ENCODE results near the gene DENND11. TPM values are rescaled to one million over a fixed set of nuclear protein-coding genes. Genes with fewer than 3 reads are reported as not detected.

DENND11 gene
- total RNA-seq, 1 donor from 2014 or later = 8.5 TPM

- Histone ChIP-seq H3K9me3 (replicated peaks) (no peaks in the 10 kb centered on the region), H3K4me1 (peaks cover 11% of the 10 kb centered on the region), H3K27me3 (ENCODE audit: low read depth) (no peaks in the 10 kb centered on the region), H3K4me3 (no peak overlapping the region), H3K27ac (replicated peaks) (no peak overlapping the region), H3K36me3 (peaks cover 61% of the 10 kb centered on the region)
- no peak for TF ChIP-seq CTCF (IDR thresholded peaks at IDR 0.05; ENCODE audit: borderline replicate concordance)
- DNase-seq = no peak
- intact Hi-C loops (cut with micrococcal nuclease) = no loop called here
These were observed 37.5 kb downstream of the DENND11 start for GRCh38 chr7:141664450-141664849.

GRCh38 chr7:141663081-141663849, 38.7 kb downstream of the DENND11 start:
- H3K27me3 ChIP-seq (ENCODE audit: low read depth) = no peaks in the 10 kb centered on the region
- no peak overlapping the region for H3K4me3 ChIP-seq
- peak overlapping the region; percentile 30 for H3K27ac ChIP-seq (replicated peaks)
- H3K9me3 ChIP-seq (replicated peaks) = no peaks in the 10 kb centered on the region
- peaks cover 11% of the 10 kb centered on the region for H3K4me1 ChIP-seq
- intact Hi-C loops (cut with micrococcal nuclease) = no loop called here
- TF ChIP-seq CTCF (IDR thresholded peaks at IDR 0.05; ENCODE audit: borderline replicate concordance) = no peak
- DNase-seq = no peak
- H3K36me3 ChIP-seq = peaks cover 68% of the 10 kb centered on the region

GRCh38 chr7:141660259-141660658, 41.7 kb downstream of the DENND11 start:
- intact Hi-C loops (cut with micrococcal nuclease) = no loop called here
- Histone ChIP-seq H3K4me3 (no peak overlapping the region), H3K27ac (replicated peaks) (peak overlapping the region; percentile 30), H3K4me1 (peaks cover 11% of the 10 kb centered on the region), H3K27me3 (ENCODE audit: low read depth) (no peaks in the 10 kb centered on the region), H3K36me3 (peaks cover 71% of the 10 kb centered on the region), H3K9me3 (replicated peaks) (no peaks in the 10 kb centered on the region)
- no peak for TF ChIP-seq CTCF (IDR thresholded peaks at IDR 0.05; ENCODE audit: borderline replicate concordance)
- no peak for DNase-seq

GRCh38 chr7:141659501-141659900, 42.5 kb downstream of the DENND11 start:
- TF ChIP-seq CTCF (IDR thresholded peaks at IDR 0.05; ENCODE audit: borderline replicate concordance) = no peak
- H3K9me3 ChIP-seq (replicated peaks) = no peaks in the 10 kb centered on the region
- no peaks in the 10 kb centered on the region for H3K27me3 ChIP-seq (ENCODE audit: low read depth)
- intact Hi-C loops (cut with micrococcal nuclease) = loop anchor here (10.0 kb wide), 1 partner anchor 75 kb away; the partner anchor contains the start of gene SSBP1
- no peak overlapping the region for H3K27ac ChIP-seq (replicated peaks)
- peaks cover 65% of the 10 kb centered on the region for H3K36me3 ChIP-seq
- DNase-seq = no peak
- peaks cover 18% of the 10 kb centered on the region for H3K4me1 ChIP-seq
- H3K4me3 ChIP-seq = no peak overlapping the region

- no peak overlapping the region for H3K4me3 ChIP-seq
- peaks cover 30% of the 10 kb centered on the region for H3K36me3 ChIP-seq
- DNase-seq = no peak
- no peaks in the 10 kb centered on the region for H3K9me3 ChIP-seq (replicated peaks)
- intact Hi-C loops (cut with micrococcal nuclease) = loop anchor here (10.0 kb wide), 1 partner anchor 80 kb away; the partner anchor contains the start of gene SSBP1
- H3K4me1 ChIP-seq = peaks cover 19% of the 10 kb centered on the region
- TF ChIP-seq CTCF (IDR thresholded peaks at IDR 0.05; ENCODE audit: borderline replicate concordance) = peak; percentile 75
- H3K27me3 ChIP-seq (ENCODE audit: low read depth) = no peaks in the 10 kb centered on the region
- peak overlapping the region; percentile 20 for H3K27ac ChIP-seq (replicated peaks)
These were observed 47.4 kb downstream of the DENND11 start for GRCh38 chr7:141654551-141654950.
